ENCODE data around the gene GNG2. TPM values are rescaled to one million over a fixed set of nuclear protein-coding genes. Genes with fewer than 3 reads are reported as not detected.

Gene GNG2
- total and polyA plus RNA-seq, 10 of the 15 experiments (the other 5 are each of a cell fraction or from before 2014, with no cell fraction given) = 31.6 to 114 (median 66.4) TPM

GRCh38 chr14:51939226-51939625, 78.8 kb downstream of the GNG2 start:
- H4K20me1 ChIP-seq (ENCODE audit: control insufficient read depth, insufficient read depth) = no peaks in the 10 kb centered on the region
- peaks cover 2% of the 10 kb centered on the region; the same call in 1 of the 2 replicates for H3K4me1 ChIP-seq (ENCODE audit: control insufficient read depth, insufficient read depth, low read length)
- H3K4me3 ChIP-seq = no peak overlapping the region
- TSS peak; percentile 81 for BruUV-seq (replicated peaks)
- ChIA-PET SMC1A (ENCODE audit: uncharacterized antibody, unreplicated experiment) (interaction anchor here (0.7 to 1.5 kb wide), 15 partner anchors 8 to 338 kb away, joined by 3 to 5 read pairs (median 3); no protein-coding TSS in a partner anchor), CTCF (interaction anchor here (0.6 to 1.2 kb wide), 6 partner anchors 12 to 75 kb away, joined by 3 to 4 read pairs (median 3); no protein-coding TSS in a partner anchor), RAD21 (ENCODE audit: unreplicated experiment) (interaction anchor here (0.8 to 1.6 kb wide), 6 partner anchors 34 to 111 kb away, joined by 3 to 5 read pairs (median 4); no protein-coding TSS in a partner anchor), POLR2A (interaction anchor here (1.0 kb wide), 1 partner anchor 47 kb away, joined by 3 read pairs; no protein-coding TSS in a partner anchor)
- H3K27me3 ChIP-seq (replicated peaks in 1 of 2; ENCODE audit: control insufficient read depth in 2 of 2, insufficient read depth in 2 of 2, low read length in 1 of 2) = no peaks in the 10 kb centered on the region
- H3K9me3 ChIP-seq (replicated peaks; ENCODE audit: control insufficient read depth, insufficient read depth, low read length) = no peaks in the 10 kb centered on the region; the same call in 2 of the 3 replicates
- DNase-seq (ENCODE audit: low read depth, low spot score) = no peak
- intact Hi-C loops (cut with micrococcal nuclease; ENCODE audit: unreplicated experiment) (no loop called here), in situ Hi-C loops (cut with MboI) (no loop called here)
- peak overlapping the region; percentile 12; the same call in 1 of the 2 replicates for H3K4me2 ChIP-seq (ENCODE audit: control insufficient read depth, insufficient read depth)
- FAIRE-seq = no peak
- H3K79me2 ChIP-seq (ENCODE audit: control insufficient read depth, insufficient read depth, low read length) = no peaks in the 10 kb centered on the region
- H3K36me3 ChIP-seq (ENCODE audit: control insufficient read depth in 2 of 2, insufficient read depth in 2 of 2, low read length in 1 of 2) = no peaks in the 10 kb centered on the region
- WGBS (ENCODE audit: insufficient coverage, insufficient replicate concordance, low lambda C conversion rate, missing lambda C conversion rate) = 25% methylated on average over 6 of the region's 6 CpGs
- ATAC-seq = peak; percentile 23; the same call in 2 of the 3 replicates
- H2AFZ ChIP-seq (ENCODE audit: control insufficient read depth, low read depth, low read length) = no peak overlapping the region
- 0 out of 2 replicates have a peak overlapping the region, but pooled peaks have one; percentile 1 for H3K27ac ChIP-seq (ENCODE audit: control insufficient read depth, insufficient read depth)
- H3K9ac ChIP-seq (ENCODE audit: control insufficient read depth, insufficient read depth, low read length) = no peak overlapping the region
- no peak for TF ChIP-seq TCF12 (IDR thresholded peaks at IDR 0.05; ENCODE audit: low read depth, low read length)
- TF ChIP-seq YY1 (IDR thresholded peaks at IDR 0.05; ENCODE audit: low read depth, low read length) = 0 out of 2 replicates have a peak, but pooled peaks have one; percentile 39
- no peak for TF ChIP-seq RFX5 (IDR thresholded peaks at IDR 0.05; ENCODE audit: low read depth, low read length)
- TF ChIP-seq TARDBP (IDR thresholded peaks at IDR 0.05; ENCODE audit: borderline replicate concordance) = no peak

- Histone ChIP-seq H3K79me2 (ENCODE audit: control insufficient read depth, insufficient read depth, low read length) (no peaks in the 10 kb centered on the region), H3K36me3 (ENCODE audit: control insufficient read depth in 2 of 2, insufficient read depth in 2 of 2, low read length in 1 of 2) (no peaks in the 10 kb centered on the region), H3K4me1 (ENCODE audit: control insufficient read depth, insufficient read depth, low read length) (peaks cover 2% of the 10 kb centered on the region; the same call in 1 of the 2 replicates), H2AFZ (ENCODE audit: control insufficient read depth, low read depth, low read length) (peak overlapping the region; percentile 21; the same call in 1 of the 2 replicates), H3K27me3 (replicated peaks in 1 of 2; ENCODE audit: control insufficient read depth in 2 of 2, insufficient read depth in 2 of 2, low read length in 1 of 2) (no peaks in the 10 kb centered on the region), H3K9me3 (replicated peaks; ENCODE audit: control insufficient read depth, insufficient read depth, low read length) (no peaks in the 10 kb centered on the region; the same call in 2 of the 3 replicates), H3K9ac (ENCODE audit: control insufficient read depth, insufficient read depth, low read length) (no peak overlapping the region), H4K20me1 (ENCODE audit: control insufficient read depth, insufficient read depth) (no peaks in the 10 kb centered on the region), H3K4me2 (ENCODE audit: control insufficient read depth, insufficient read depth) (peak overlapping the region; percentile 12; the same call in 1 of the 2 replicates), H3K27ac (ENCODE audit: control insufficient read depth, insufficient read depth) (0 out of 2 replicates have a peak overlapping the region, but pooled peaks have one; percentile 1), H3K4me3 (no peak overlapping the region)
- 13% methylated on average over 10 of the region's 10 CpGs for WGBS (ENCODE audit: insufficient coverage, insufficient replicate concordance, low lambda C conversion rate, missing lambda C conversion rate)
- peak; percentile 37 for DNase-seq (ENCODE audit: low read depth, low spot score)
- no TSS peak for BruUV-seq (replicated peaks)
- POLR2A ChIA-PET = no interaction called here
- CTCF ChIA-PET = interaction anchor here (0.6 to 1.2 kb wide), 3 partner anchors 16 to 22 kb away, joined by 3 to 4 read pairs (median 3); no protein-coding TSS in a partner anchor
- ATAC-seq = peak; percentile 91
- in situ Hi-C loops (cut with MboI) (no loop called here), intact Hi-C loops (cut with micrococcal nuclease; ENCODE audit: unreplicated experiment) (no loop called here)
- RAD21 ChIA-PET (ENCODE audit: unreplicated experiment) = interaction anchor here (0.9 to 1.6 kb wide), 3 partner anchors 35 to 112 kb away, joined by 3 read pairs; no protein-coding TSS in a partner anchor
- SMC1A ChIA-PET (ENCODE audit: uncharacterized antibody, unreplicated experiment) = interaction anchor here (0.7 to 1.5 kb wide), 9 partner anchors 8 to 339 kb away, joined by 3 to 5 read pairs (median 3); no protein-coding TSS in a partner anchor
- FAIRE-seq = no peak
- no peak for TF ChIP-seq WRNIP1 (IDR thresholded peaks at IDR 0.05; ENCODE audit: borderline replicate concordance, low read depth, low read length)
- 0 out of 4 replicates have a peak, but pooled peaks of 1 of the 2 experiments have one; percentile 3 for TF ChIP-seq BHLHE40 (IDR thresholded peaks at IDR 0.05; ENCODE audit: borderline replicate concordance in 1 of 2, low read depth in 2 of 2, low read length in 1 of 2)
- TF ChIP-seq EED (IDR thresholded peaks at IDR 0.05; ENCODE audit: low read depth) = 0 out of 2 replicates have a peak, but pooled peaks have one; percentile 51
- 0 out of 2 replicates have a peak, but pooled peaks have one; percentile 21 for TF ChIP-seq RELB (IDR thresholded peaks at IDR 0.05; ENCODE audit: low read depth)
- no peak for TF ChIP-seq ATF3 (IDR thresholded peaks at IDR 0.05; ENCODE audit: borderline replicate concordance, extremely low read depth, low read depth, low read length)
- TF ChIP-seq CREB1 (IDR thresholded peaks at IDR 0.05; ENCODE audit: low read depth) = peak; percentile 56
- no peak for TF ChIP-seq E2F4 (IDR thresholded peaks at IDR 0.05; ENCODE audit: low read depth, low read length)
These were observed 79.4 kb downstream of the GNG2 start for GRCh38 chr14:51939755-51940301.
